NCI-H1105 treated with DMSO at 0.1 percent for 48 hours (cell line): ENCODE data around the gene SF3B5.
"Not testable (repeated sequence)": the region's sequence is repeated elsewhere in the genome, so short reads cannot be mapped to it uniquely, and the experiment has no call there.

Experiments
- DNase-seq: peaks from one replicate; lab custom pipeline; 2025; lab: John Stamatoyannopoulos, UW

Gene SF3B5

GRCh38 chr6:144063744-144064401, 31.5 kb downstream of the SF3B5 start:
- peak; percentile 78 for DNase-seq

DNA sequence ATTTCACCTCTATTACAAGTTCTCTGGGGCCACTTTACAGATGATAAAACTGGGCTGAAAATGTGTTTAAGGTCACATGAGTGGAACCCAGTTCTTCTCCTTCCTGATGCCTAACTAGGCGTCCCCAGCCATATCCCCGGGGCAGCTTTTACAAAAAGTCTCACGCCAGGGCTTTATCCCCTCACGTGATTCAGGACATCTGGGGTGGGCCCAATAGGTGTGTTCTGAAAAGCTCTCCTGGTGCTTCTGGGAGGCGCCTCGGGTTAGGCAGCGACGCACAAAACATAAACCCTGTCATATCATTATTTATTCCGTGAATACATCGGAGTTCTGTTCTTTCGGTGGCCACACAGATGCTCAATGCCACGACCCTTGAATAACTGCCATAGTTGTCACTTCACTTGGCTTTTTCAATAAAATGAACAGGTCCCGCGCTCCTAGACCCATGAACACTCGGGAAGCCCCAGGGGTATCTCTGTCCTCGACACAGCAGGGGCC, 32.1 kb downstream of the SF3B5 start:
- DNase-seq, result peak; percentile 49

- no peak for DNase-seq
Measured at GRCh38 chr6:144062786-144063185, 32.6 kb downstream of the SF3B5 start.

- no peak for DNase-seq
Measured at GRCh38 chr6:144059139-144059538, 36.2 kb downstream of the SF3B5 start.

- no peak for DNase-seq
Measured at GRCh38 chr6:144055121-144055931, 40.0 kb downstream of the SF3B5 start.

GRCh38 chr6:144053601-144054000, 41.8 kb downstream of the SF3B5 start:
- no peak for DNase-seq

DNA sequence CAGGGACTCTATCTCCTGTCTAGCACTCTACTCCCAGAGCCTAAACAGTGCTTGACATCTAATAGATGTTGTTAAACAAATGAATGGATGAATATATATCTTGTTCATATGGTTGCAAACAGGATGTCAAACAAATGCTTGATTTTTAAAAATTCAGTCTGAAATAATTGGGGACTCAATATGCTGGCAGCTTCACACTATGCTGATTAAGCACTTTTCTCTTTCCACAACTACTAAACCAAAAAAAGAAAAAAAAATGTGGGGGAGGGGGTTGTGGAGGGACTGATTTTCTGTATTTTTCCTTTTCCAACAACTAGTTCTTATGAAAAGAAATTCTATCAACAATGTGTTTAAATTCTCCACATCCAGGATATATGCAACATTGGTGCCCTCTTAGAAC, 42.9 kb downstream of the SF3B5 start:
- no peak for DNase-seq

DNA sequence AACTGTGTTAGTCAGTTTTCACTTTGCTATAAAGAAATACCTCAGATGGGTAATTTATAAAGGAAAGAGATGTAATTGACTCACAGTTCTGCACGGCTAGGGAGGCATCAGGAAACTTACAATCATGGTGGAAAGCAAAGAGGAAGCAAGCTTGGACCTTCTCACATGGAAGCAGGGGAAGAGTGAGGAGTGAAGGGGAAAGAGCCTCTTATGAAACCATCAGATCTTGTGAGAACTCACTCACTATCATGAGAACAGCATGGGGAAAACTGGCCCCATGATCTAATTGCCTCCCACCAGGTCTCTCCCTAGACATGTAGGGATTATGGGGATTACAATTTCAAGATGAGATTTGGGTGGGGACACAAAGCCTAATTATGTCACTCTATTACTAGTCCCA, 46.0 kb downstream of the SF3B5 start:
- DNase-seq, result no peak

- DNase-seq, result no peak
Measured at GRCh38 chr6:144047688-144048087, 47.7 kb downstream of the SF3B5 start.

- DNase-seq, result not testable (repeated sequence)
Measured at GRCh38 chr6:144046672-144047071, 48.7 kb downstream of the SF3B5 start.

- not testable (repeated sequence) for DNase-seq
Measured at GRCh38 chr6:144044989-144045388, 50.4 kb downstream of the SF3B5 start.
